ACC112 (cell line): ENCODE results near the gene IPO8.

Experiments
- H2AFZ ChIP-seq: fragments of 200-600 bp; sonication (generic); one replicate; pipeline ENCODE4 v1.6.0; 2017; ENCODE audit warnings: antibody characterized with exemption, low read length; ENCODE audit not compliant: unreplicated experiment
- H3K27ac ChIP-seq: fragments of 200-600 bp; sonication (generic); 2 replicates; pipeline ENCODE4 v1.5.1; 2014; ENCODE audit warnings: low read depth, mild to moderate bottlenecking, antibody characterized with exemption, low read length, moderate library complexity
- H3K27me3 ChIP-seq: fragments of 200-600 bp; sonication (generic); 2 replicates; pipeline ENCODE4 v1.6.1; 2014; ENCODE audit warnings: mild to moderate bottlenecking, antibody characterized with exemption, low read length, moderate library complexity, mixed read lengths; ENCODE audit not compliant: insufficient read depth
- H3K36me3 ChIP-seq: fragments of 200-600 bp; sonication (generic); 2 replicates; pipeline ENCODE4 v1.6.1; 2016; ENCODE audit warnings: mild to moderate bottlenecking, antibody characterized with exemption, low read length, moderate library complexity, mixed read lengths; ENCODE audit not compliant: insufficient read depth
- H3K4me1 ChIP-seq: fragments of 200-600 bp; sonication (generic); one replicate; pipeline ENCODE4 v1.6.1; 2016; ENCODE audit warnings: low read length, mixed read lengths; ENCODE audit not compliant: insufficient read depth, unreplicated experiment, control insufficient read depth
- H3K4me3 ChIP-seq: fragments of 200-600 bp; sonication (generic); 2 replicates; pipeline ENCODE4 v1.5.1; 2014; ENCODE audit warnings: mild to moderate bottlenecking, low read depth, low read length
- H3K79me2 ChIP-seq: fragments of 200-600 bp; sonication (generic); one replicate; pipeline ENCODE4 v1.6.0; 2016; ENCODE audit warnings: low read length; ENCODE audit not compliant: control insufficient read depth, unreplicated experiment, insufficient read depth

Gene IPO8

DNA sequence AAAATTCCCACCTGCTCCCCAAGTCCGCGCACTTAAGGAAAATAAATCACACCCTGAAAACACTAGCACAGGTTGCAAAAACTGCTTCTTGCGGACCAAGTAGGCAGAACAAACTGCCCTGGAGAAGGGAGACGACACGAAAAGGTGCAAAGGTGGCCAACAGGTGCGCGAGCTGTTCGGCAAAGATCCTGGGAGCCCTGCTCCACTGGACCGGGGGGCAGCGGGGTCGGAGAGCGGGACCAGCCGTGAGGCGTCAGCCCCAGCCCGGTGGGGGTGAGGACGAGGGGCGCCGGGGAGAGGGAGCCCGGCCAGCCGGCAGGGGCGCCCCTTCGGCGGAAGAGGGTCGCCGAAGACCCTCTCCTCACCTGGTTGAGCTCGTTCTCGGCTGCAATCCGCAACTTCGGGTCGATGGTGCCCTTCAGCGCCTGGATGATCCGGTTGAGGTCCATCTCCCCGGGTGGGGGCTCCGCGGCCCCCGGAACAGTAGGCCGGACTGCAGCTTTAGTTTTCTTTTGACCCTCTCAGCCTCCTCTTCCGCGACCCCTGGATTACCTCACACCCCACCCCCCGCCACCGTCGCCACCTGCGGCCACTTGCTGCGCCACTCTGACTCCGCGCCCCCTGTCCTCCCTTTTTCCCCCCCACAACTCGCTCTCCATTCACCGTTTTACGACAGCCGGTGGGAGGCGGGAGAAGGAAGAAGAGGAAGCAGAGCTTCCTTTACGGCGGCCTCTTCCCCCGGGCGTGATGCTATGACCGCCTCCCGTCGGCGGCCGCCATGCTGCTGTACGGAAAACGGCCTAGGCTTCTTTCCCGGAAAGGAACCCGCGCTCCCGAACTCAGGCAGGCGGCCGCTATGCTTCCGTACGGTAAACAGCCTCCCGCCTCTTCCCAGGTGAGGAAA, at the start of gene IPO8:
Gene IPO8, minus strand, starts transcription at position 671 of the 904 bp plus-strand sequence. Its CDS starts 222 bp downstream, at position 449.
- Histone ChIP-seq H3K36me3 (no peaks in the 10 kb centered on the region), H3K79me2 (peaks cover 36% of the 10 kb centered on the region)

GRCh38 chr12:30744321-30744720, 48.7 kb upstream of the IPO8 start:
- no peak overlapping the region for H3K27ac ChIP-seq
- no peaks in the 10 kb centered on the region for H3K4me1 ChIP-seq
- peaks cover 38% of the 10 kb centered on the region for H3K36me3 ChIP-seq
- peaks cover 72% of the 10 kb centered on the region for H3K79me2 ChIP-seq
- H2AFZ ChIP-seq: no peak overlapping the region
- no peaks in the 10 kb centered on the region for H3K27me3 ChIP-seq
- H3K4me3 ChIP-seq: no peak overlapping the region

More for the DNA sequence above, at the start of gene IPO8:
- Histone ChIP-seq H2AFZ (peak within 1 kb of the TSS; percentile 92), H3K27ac (no peak within 1 kb of the TSS), H3K4me3 (peak within 1 kb of the TSS; percentile 99), H3K4me1 (peaks cover 50% of the 10 kb centered on the region), H3K27me3 (no peaks in the 10 kb centered on the region)

DNA sequence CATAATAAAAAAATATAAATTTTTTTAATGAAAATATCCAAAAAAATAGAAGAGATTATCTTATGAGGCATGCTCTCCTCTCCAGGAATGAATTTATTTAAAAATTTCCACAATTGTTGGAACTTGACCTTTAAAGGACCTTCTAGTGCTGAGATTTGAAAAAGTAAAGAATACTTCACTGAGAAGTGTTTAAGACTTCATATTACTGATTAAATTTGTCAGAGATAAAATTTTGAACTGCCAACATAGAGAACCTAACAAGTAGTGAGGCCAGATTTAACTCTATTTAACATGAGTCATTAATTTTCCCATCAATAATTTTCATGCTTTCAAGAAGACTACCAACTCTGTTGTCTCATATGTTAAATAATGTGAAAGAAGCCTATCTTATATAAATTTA, 44.6 kb upstream of the IPO8 start:
- no peaks in the 10 kb centered on the region for H3K4me1 ChIP-seq
- H3K27ac ChIP-seq: no peak overlapping the region
- peaks cover 58% of the 10 kb centered on the region for H3K79me2 ChIP-seq
- peaks cover 28% of the 10 kb centered on the region for H3K36me3 ChIP-seq
- no peak overlapping the region for H3K4me3 ChIP-seq
- H3K27me3 ChIP-seq: no peaks in the 10 kb centered on the region
- no peak overlapping the region for H2AFZ ChIP-seq

GRCh38 chr12:30739020-30739419, 43.4 kb upstream of the IPO8 start:
- H3K4me3 ChIP-seq: no peak overlapping the region
- no peaks in the 10 kb centered on the region for H3K27me3 ChIP-seq
- no peaks in the 10 kb centered on the region for H3K4me1 ChIP-seq
- peaks cover 51% of the 10 kb centered on the region for H3K79me2 ChIP-seq
- no peak overlapping the region for H2AFZ ChIP-seq
- no peak overlapping the region for H3K27ac ChIP-seq
- H3K36me3 ChIP-seq: peaks cover 29% of the 10 kb centered on the region

DNA sequence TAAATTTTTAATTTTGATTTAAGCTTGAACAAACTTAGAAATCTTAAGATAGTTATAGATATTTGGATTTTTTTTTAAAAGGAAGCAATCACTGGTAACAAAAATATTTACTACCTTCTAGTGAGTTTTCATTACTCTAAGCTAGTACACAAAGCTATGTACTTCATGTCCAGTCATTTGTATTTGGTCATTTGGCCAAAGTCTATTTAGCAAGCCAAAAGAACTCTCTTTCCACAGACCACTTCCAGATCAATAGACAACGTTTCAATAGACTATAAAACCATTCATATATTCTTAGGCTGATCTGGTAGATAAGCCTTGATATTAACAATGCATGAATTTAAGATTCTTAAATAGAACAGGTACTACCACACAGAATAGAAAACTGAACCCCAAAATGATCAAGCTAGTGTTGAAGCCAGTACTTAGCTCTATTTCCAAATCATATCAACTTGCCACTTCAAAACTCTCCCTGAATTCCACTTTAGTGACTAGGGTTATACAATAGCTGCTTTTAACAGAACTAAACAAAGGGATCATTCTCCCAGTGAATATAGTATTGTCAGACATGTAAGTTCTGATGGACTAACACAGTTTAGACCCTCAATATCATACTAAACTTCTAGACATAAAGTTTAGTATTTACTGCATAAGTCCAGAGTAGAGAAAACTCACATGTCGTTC, 37.4 kb upstream of the IPO8 start:
- no peak overlapping the region for H3K27ac ChIP-seq
- H2AFZ ChIP-seq: no peak overlapping the region
- no peaks in the 10 kb centered on the region for H3K27me3 ChIP-seq
- no peak overlapping the region for H3K4me3 ChIP-seq
- H3K36me3 ChIP-seq: peaks cover 34% of the 10 kb centered on the region
- peaks cover 17% of the 10 kb centered on the region for H3K79me2 ChIP-seq
- no peaks in the 10 kb centered on the region for H3K4me1 ChIP-seq

DNA sequence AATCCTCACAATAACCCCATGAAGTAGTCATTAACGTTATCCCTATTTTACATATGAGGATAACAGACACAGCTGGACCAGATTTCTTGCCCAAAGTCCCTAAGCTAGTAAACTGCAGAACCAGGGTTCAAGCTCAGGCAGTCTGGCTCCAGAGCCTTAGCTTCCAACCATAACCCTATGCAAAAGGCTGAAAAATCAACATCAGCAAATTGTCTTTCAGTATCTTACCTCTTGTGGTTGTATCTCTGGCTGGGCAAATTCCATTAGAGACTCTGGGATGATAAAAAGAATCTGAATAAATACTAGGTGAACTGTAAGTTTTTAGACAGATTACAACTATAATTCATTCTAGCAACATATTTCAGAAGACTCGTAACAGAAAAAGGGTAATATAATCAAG, 34.3 kb upstream of the IPO8 start:
- Histone ChIP-seq H3K4me3 (no peak overlapping the region), H2AFZ (no peak overlapping the region), H3K27ac (no peak overlapping the region), H3K4me1 (peaks cover 22% of the 10 kb centered on the region), H3K79me2 (peaks cover 22% of the 10 kb centered on the region), H3K27me3 (no peaks in the 10 kb centered on the region), H3K36me3 (peaks cover 34% of the 10 kb centered on the region)

DNA sequence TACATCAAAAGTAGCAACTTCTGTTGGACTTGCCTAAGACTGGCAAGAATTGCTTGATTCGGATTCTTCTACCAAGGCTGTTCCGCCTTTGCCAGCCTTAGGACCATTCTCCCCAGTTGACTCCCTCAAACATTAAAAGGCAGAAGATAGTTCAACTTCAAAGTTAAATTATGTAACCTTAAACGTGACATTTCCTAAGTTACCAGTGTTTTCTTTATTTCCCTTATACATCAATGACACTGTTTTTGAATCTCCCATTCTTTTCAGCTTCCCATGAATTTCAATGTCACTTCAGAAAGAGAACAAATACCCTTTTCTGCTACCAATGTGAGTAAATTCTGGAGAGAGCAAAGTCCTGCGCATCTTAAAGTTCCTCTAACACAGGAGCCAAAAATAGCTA, 33.9 kb upstream of the IPO8 start:
- Histone ChIP-seq H3K4me1 (peaks cover 25% of the 10 kb centered on the region), H3K36me3 (peaks cover 37% of the 10 kb centered on the region), H3K79me2 (peaks cover 26% of the 10 kb centered on the region), H2AFZ (no peak overlapping the region), H3K27me3 (no peaks in the 10 kb centered on the region), H3K27ac (no peak overlapping the region), H3K4me3 (no peak overlapping the region)

- Histone ChIP-seq H3K27ac (peak overlapping the region; percentile 59; the same call in 1 of the 2 replicates), H3K79me2 (peaks cover 39% of the 10 kb centered on the region), H3K36me3 (peaks cover 46% of the 10 kb centered on the region), H2AFZ (no peak overlapping the region), H3K4me3 (no peak overlapping the region), H3K4me1 (peaks cover 25% of the 10 kb centered on the region), H3K27me3 (no peaks in the 10 kb centered on the region)
Observed at GRCh38 chr12:30726647-30727046, 31.0 kb upstream of the IPO8 start.

GRCh38 chr12:30725739-30726138, 30.1 kb upstream of the IPO8 start:
- no peaks in the 10 kb centered on the region for H3K27me3 ChIP-seq
- H3K4me3 ChIP-seq: peak overlapping the region; percentile 18; the same call in 1 of the 2 replicates
- no peak overlapping the region for H2AFZ ChIP-seq
- H3K36me3 ChIP-seq: peaks cover 52% of the 10 kb centered on the region
- peaks cover 39% of the 10 kb centered on the region for H3K79me2 ChIP-seq
- H3K4me1 ChIP-seq: peaks cover 25% of the 10 kb centered on the region
- peak overlapping the region; percentile 59 for H3K27ac ChIP-seq

DNA sequence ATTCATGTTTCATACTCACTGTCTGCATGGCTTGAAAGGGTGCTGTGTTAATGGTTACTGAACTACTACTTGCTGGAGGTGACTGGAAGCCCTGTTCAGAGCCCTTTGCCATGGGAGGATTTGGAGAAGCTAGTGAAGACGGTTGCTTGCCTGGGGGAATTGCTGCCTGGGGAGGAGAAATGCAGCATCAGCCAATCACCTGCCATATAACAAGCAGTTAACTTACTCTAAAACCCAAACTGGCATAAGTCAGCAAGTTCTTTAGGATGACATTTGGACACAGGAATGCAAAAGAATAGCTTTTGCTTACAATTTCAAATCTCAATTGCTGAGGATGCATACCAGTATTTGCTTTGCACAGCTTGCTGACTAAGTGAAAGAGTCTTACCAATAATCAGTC, 23.4 kb upstream of the IPO8 start:
- no peak overlapping the region for H2AFZ ChIP-seq
- H3K27me3 ChIP-seq: no peaks in the 10 kb centered on the region
- peaks cover 5% of the 10 kb centered on the region for H3K4me1 ChIP-seq
- H3K36me3 ChIP-seq: peaks cover 51% of the 10 kb centered on the region
- peaks cover 8% of the 10 kb centered on the region for H3K79me2 ChIP-seq
- H3K4me3 ChIP-seq: no peak overlapping the region
- no peak overlapping the region for H3K27ac ChIP-seq
